K562 (cell line): ENCODE results near the gene ST6GAL1. TPM values are rescaled to one million over a fixed set of nuclear protein-coding genes. Genes with fewer than 3 reads are reported as not detected.

ENCODE experiments used
- ARID2 ChIP-seq: fragments of 450-650 bp; IDR thresholded peaks from 2 replicates; pipeline ENCODE4 v1.6.1; 2017; ENCODE audit warnings: antibody characterized with exemption, mild to moderate bottlenecking
- CBX2 ChIP-seq: fragments of 200-600 bp; sonication (generic); IDR thresholded peaks from one replicate; pipeline ENCODE4 v1.6.1; 2012; ENCODE audit warnings: mild to moderate bottlenecking, low read length, inconsistent platforms; ENCODE audit not compliant: insufficient read depth, poor library complexity, severe bottlenecking
- DPF2 ChIP-seq: fragments of 450-650 bp; IDR thresholded peaks from 2 replicates; pipeline ENCODE4 v1.6.1; 2016
- ETV5 ChIP-seq: sonication (generic); formaldehyde crosslinking; IDR thresholded peaks from 2 replicates; pipeline ENCODE4 v1.4.0; 2020; ENCODE audit warnings: low read depth, mild to moderate bottlenecking, missing genetic modification reagents
- HDGF ChIP-seq: fragments of 450-650 bp; IDR thresholded peaks from 2 replicates; pipeline ENCODE4 v1.6.1; 2016
- IRF2 ChIP-seq: sonication (generic); formaldehyde crosslinking; IDR thresholded peaks from 2 replicates; pipeline ENCODE4 v1.8.1; 2022; ENCODE audit warnings: mild to moderate bottlenecking, missing genetic modification reagents
- L3MBTL2 ChIP-seq: fragments of 450-650 bp; IDR thresholded peaks from 2 replicates; pipeline ENCODE4 v1.6.1; 2016; ENCODE audit warnings: mild to moderate bottlenecking, moderate library complexity
- MECOM ChIP-seq: fragments of 250-450 bp; sonication (Bioruptor Pico); IDR thresholded peaks from 2 replicates; pipeline ENCODE4 v1.8.0; 2022; ENCODE audit warnings: inconsistent platforms
- MEIS2 ChIP-seq: fragments of 450-650 bp; IDR thresholded peaks from 2 replicates; pipeline ENCODE4 v1.6.1; 2014; ENCODE audit warnings: mild to moderate bottlenecking; ENCODE audit not compliant: partially characterized antibody
- NCOA1 ChIP-seq: fragments of 450-650 bp; IDR thresholded peaks from 2 replicates; pipeline ENCODE4 v1.6.1; 2016; ENCODE audit warnings: low read depth
- NCOA4 ChIP-seq: fragments of 450-650 bp; IDR thresholded peaks from 2 replicates; pipeline ENCODE4 v1.6.1; 2018; ENCODE audit warnings: mild to moderate bottlenecking; ENCODE audit not compliant: partially characterized antibody
- POLR2B ChIP-seq: fragments of 450-650 bp; IDR thresholded peaks from 2 replicates; pipeline ENCODE4 v1.6.1; 2018; ENCODE audit warnings: low read depth; ENCODE audit not compliant: partially characterized antibody
- POU5F1 ChIP-seq: fragments of 150-350 bp; IDR thresholded peaks from 2 replicates; pipeline ENCODE4 v1.6.1; 2014; ENCODE audit warnings: borderline replicate concordance, low read length, low read depth, mild to moderate bottlenecking; ENCODE audit not compliant: partially characterized antibody
- ZFP36 ChIP-seq: fragments of 150-350 bp; IDR thresholded peaks from 2 replicates; pipeline ENCODE4 v1.6.1; 2018; ENCODE audit warnings: low read length, low read depth; ENCODE audit not compliant: partially characterized antibody
- ZNF444 ChIP-seq: fragments of 250-450 bp; sonication (Bioruptor Pico); IDR thresholded peaks from 2 replicates; pipeline ENCODE4 v1.4.0; 2020; ENCODE audit warnings: mild to moderate bottlenecking, moderate library complexity
- polyA plus RNA-seq, 8 experiments: library from polyadenylated mRNA; depleted of rRNA in 4 of 8; stranded (reverse) in 5 of 8; unstranded in 3 of 8; fragments of >200 nt; fragmentation: Nextera tagmentation in 2 of 8; fragmentation: Illumina TruSeq in 1 of 8; extraction: Ambion mirVana in 2 of 8; extraction: Trizol in 1 of 8; gene quantifications; 2 replicates each; pipeline versions ENCODE4 v1.2.1 to v1.2.3, GENCODE V29; 2011 to 2014; ENCODE audit warnings: inconsistent platforms in 1 of 8, missing spikeins in 1 of 8
- total RNA-seq, 7 experiments: library from RNA; depleted of rRNA in 6 of 7; stranded (reverse); fragments of >200 nt in 6 of 7; fragmentation: Illumina TruSeq in 2 of 7; extraction: Trizol in 2 of 7; gene quantifications; 2 replicates each; pipeline versions ENCODE4 v1.2.1 to v1.2.3, GENCODE V29; 2011 to 2021; ENCODE audit warnings: low replicate concordance in 1 of 7
- TF ChIP-seq, protein P1 (sequence below), 2 experiments: fragments of 450-650 bp in 1 of 2; sonication (generic) in 1 of 2; formaldehyde crosslinking in 1 of 2; IDR thresholded peaks; 2 replicates each; pipeline versions ENCODE4 v1.7.1 to v1.9.0; 2016 to 2022; ENCODE audit warnings: inconsistent platforms in 1 of 2, mild to moderate bottlenecking in 1 of 2, missing genetic modification reagents in 1 of 2
- TF ChIP-seq, protein P2 (sequence below): fragments of 450-650 bp; IDR thresholded peaks from 2 replicates; pipeline ENCODE4 v1.6.1; 2016
- TF ChIP-seq, protein P3 (sequence below), 2 experiments: fragments of 450-650 bp; IDR thresholded peaks; 2 replicates each; pipeline ENCODE4 v1.6.1; 2016

The ST6GAL1 gene
- total and polyA plus RNA-seq, 9 of the 15 experiments (the other 6 are each of a cell fraction or from before 2014, with no cell fraction given) = 31.9 to 145 (median 71.0) TPM

DNA sequence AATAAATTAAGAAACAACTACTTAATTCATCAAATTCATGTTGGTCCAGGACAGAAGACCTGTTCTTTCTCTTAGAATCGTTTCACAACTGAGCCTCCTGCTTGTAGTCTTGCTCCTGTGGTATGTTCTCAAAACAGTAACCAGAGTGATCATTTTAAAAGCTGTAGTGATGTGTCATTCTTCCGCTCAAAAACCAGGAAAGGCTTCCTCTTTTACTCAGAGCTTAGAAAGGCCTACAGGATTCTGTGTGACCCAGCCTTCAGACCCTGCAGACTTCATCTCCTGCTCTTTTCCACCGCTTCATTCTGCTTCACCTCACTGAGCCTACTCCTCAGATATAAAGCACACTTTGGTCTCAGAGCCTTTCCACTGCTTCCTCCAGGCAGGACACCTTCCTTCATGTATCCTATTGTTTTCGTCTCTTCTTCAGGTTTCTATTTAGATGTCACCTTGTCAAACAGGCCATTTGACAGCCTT, 22.7 kb downstream of the ST6GAL1 start (continued):
- TF ChIP-seq MECOM (CRISPR knock-in tag) (no peak), CBX2 (no peak), L3MBTL2 (peak; percentile 28; the same call in 1 of the 2 replicates), HDGF (peak; percentile 86; the same call in 1 of the 2 replicates), POLR2B (no peak), MEIS2 (peak; percentile 26), DPF2 (peak; percentile 40; the same call in 1 of the 2 replicates), NCOA4 (no peak), ARID2 (0 out of 2 replicates have a peak, but pooled peaks have one; percentile 15), ETV5 (CRISPR knock-in tag) (peak; percentile 49; the same call in 1 of the 2 replicates), ZNF444 (CRISPR knock-in tag) (no peak), POU5F1 (no peak), IRF2 (CRISPR knock-in tag) (no peak), ZFP36 (peak; percentile 88), NCOA1 (0 out of 2 replicates have a peak, but pooled peaks have one; percentile 16)
- TF ChIP-seq, protein P1, sequence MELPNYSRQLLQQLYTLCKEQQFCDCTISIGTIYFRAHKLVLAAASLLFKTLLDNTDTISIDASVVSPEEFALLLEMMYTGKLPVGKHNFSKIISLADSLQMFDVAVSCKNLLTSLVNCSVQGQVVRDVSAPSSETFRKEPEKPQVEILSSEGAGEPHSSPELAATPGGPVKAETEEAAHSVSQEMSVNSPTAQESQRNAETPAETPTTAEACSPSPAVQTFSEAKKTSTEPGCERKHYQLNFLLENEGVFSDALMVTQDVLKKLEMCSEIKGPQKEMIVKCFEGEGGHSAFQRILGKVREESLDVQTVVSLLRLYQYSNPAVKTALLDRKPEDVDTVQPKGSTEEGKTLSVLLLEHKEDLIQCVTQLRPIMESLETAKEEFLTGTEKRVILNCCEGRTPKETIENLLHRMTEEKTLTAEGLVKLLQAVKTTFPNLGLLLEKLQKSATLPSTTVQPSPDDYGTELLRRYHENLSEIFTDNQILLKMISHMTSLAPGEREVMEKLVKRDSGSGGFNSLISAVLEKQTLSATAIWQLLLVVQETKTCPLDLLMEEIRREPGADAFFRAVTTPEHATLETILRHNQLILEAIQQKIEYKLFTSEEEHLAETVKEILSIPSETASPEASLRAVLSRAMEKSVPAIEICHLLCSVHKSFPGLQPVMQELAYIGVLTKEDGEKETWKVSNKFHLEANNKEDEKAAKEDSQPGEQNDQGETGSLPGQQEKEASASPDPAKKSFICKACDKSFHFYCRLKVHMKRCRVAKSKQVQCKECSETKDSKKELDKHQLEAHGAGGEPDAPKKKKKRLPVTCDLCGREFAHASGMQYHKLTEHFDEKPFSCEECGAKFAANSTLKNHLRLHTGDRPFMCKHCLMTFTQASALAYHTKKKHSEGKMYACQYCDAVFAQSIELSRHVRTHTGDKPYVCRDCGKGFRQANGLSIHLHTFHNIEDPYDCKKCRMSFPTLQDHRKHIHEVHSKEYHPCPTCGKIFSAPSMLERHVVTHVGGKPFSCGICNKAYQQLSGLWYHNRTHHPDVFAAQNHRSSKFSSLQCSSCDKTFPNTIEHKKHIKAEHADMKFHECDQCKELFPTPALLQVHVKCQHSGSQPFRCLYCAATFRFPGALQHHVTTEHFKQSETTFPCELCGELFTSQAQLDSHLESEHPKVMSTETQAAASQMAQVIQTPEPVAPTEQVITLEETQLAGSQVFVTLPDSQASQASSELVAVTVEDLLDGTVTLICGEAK (IDR thresholded peaks at IDR 0.05) = no peak
- TF ChIP-seq, protein P1 (CRISPR knock-in tag; IDR thresholded peaks at IDR 0.05) = no peak
- TF ChIP-seq, protein P2, sequence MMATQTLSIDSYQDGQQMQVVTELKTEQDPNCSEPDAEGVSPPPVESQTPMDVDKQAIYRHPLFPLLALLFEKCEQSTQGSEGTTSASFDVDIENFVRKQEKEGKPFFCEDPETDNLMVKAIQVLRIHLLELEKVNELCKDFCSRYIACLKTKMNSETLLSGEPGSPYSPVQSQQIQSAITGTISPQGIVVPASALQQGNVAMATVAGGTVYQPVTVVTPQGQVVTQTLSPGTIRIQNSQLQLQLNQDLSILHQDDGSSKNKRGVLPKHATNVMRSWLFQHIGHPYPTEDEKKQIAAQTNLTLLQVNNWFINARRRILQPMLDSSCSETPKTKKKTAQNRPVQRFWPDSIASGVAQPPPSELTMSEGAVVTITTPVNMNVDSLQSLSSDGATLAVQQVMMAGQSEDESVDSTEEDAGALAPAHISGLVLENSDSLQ = peak; percentile 66
- TF ChIP-seq, protein P3, sequence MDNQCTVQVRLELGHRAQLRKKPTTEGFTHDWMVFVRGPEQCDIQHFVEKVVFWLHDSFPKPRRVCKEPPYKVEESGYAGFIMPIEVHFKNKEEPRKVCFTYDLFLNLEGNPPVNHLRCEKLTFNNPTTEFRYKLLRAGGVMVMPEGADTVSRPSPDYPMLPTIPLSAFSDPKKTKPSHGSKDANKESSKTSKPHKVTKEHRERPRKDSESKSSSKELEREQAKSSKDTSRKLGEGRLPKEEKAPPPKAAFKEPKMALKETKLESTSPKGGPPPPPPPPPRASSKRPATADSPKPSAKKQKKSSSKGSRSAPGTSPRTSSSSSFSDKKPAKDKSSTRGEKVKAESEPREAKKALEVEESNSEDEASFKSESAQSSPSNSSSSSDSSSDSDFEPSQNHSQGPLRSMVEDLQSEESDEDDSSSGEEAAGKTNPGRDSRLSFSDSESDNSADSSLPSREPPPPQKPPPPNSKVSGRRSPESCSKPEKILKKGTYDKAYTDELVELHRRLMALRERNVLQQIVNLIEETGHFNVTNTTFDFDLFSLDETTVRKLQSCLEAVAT (IDR thresholded peaks at IDR 0.05) = peak in 1 of 2 experiments; percentile 24; a peak in 1 of 4 replicates
